GM23338 (cell line): Measurements from ENCODE around the gene COL25A1. TPM values are rescaled to one million over a fixed set of nuclear protein-coding genes. Genes with fewer than 3 reads are reported as not detected.

Experiments used
- ATAC-seq: fragments of 200-7000 bp; cut with Tn5 transposase; 3 replicates; pipeline ENCODE4 v1.9.1; 2020
- DNase-seq: peaks from one replicate; pipeline ENCODE4 v3.0.0-alpha.2; 2015; ENCODE audit warnings: low spot score
- H2AFZ ChIP-seq: fragments of 200-600 bp; sonication (generic); 2 replicates; pipeline ENCODE4 v1.8.0; 2016; ENCODE audit warnings: antibody characterized with exemption, mild to moderate bottlenecking, moderate library complexity
- H3F3A ChIP-seq: fragments of 200-600 bp; sonication (generic); replicated peaks from 2 replicates; pipeline ENCODE4 v1.8.0; 2017; ENCODE audit warnings: antibody characterized with exemption, mixed run types, low read depth
- H3K27ac ChIP-seq: fragments of 200-600 bp; sonication (generic); 2 replicates; pipeline ENCODE4 v1.6.1; 2016; ENCODE audit warnings: low read depth
- H3K27me3 ChIP-seq: fragments of 200-600 bp; sonication (generic); 2 replicates; pipeline ENCODE4 v1.8.0; 2016; ENCODE audit warnings: mild to moderate bottlenecking, mixed run types, moderate library complexity; ENCODE audit not compliant: insufficient read depth
- H3K36me3 ChIP-seq: fragments of 200-600 bp; sonication (generic); 2 replicates; pipeline ENCODE4 v1.8.0; 2016; ENCODE audit warnings: mild to moderate bottlenecking; ENCODE audit not compliant: insufficient read depth
- H3K4me1 ChIP-seq: fragments of 200-600 bp; sonication (generic); 2 replicates; pipeline ENCODE4 v1.8.0; 2016; ENCODE audit warnings: mild to moderate bottlenecking, moderate library complexity; ENCODE audit not compliant: insufficient read depth
- H3K4me2 ChIP-seq: fragments of 200-600 bp; sonication (generic); 2 replicates; pipeline ENCODE4 v1.7.1; 2017; ENCODE audit warnings: mixed run types
- H3K4me3 ChIP-seq: fragments of 200-600 bp; sonication (generic); 2 replicates; pipeline ENCODE4 v1.6.1; 2016; ENCODE audit warnings: mixed run types
- H3K79me2 ChIP-seq: fragments of 200-600 bp; sonication (generic); replicated peaks from 2 replicates; pipeline ENCODE4 v1.8.0; 2017; ENCODE audit warnings: mild to moderate bottlenecking; ENCODE audit not compliant: insufficient read depth
- H3K9me2 ChIP-seq: fragments of 200-600 bp; sonication (generic); 2 replicates; pipeline ENCODE4 v1.8.0; 2017; ENCODE audit not compliant: insufficient read depth
- H4K20me1 ChIP-seq: fragments of 200-600 bp; sonication (generic); replicated peaks from 2 replicates; pipeline ENCODE4 v1.8.0; 2017; ENCODE audit warnings: mild to moderate bottlenecking; ENCODE audit not compliant: insufficient read depth
- H3K27ac Mint-ChIP-seq: 2 replicates; pipeline ENCODE4 v1.8.0; 2020; ENCODE audit warnings: inconsistent platforms, mild to moderate bottlenecking, moderate library complexity, mixed read lengths
- H3K27me3 Mint-ChIP-seq: 3 replicates; pipeline ENCODE4 v1.8.0; 2022; ENCODE audit warnings: low read depth, mild to moderate bottlenecking, moderate library complexity, mixed read lengths, inconsistent platforms; ENCODE audit not compliant: insufficient read depth, poor library complexity
- H3K36me3 Mint-ChIP-seq: 3 replicates; pipeline ENCODE4 v1.8.0; 2021; ENCODE audit warnings: low read depth, mild to moderate bottlenecking, inconsistent platforms, moderate library complexity, mixed read lengths
- H3K4me1 Mint-ChIP-seq: 3 replicates; pipeline ENCODE4 v1.8.0; 2020; ENCODE audit warnings: mild to moderate bottlenecking, inconsistent platforms, mixed read lengths
- H3K4me3 Mint-ChIP-seq: 3 replicates; pipeline ENCODE4 v1.8.0; 2021; ENCODE audit warnings: moderate library complexity, mild to moderate bottlenecking, inconsistent platforms, mixed read lengths
- H3K9me3 Mint-ChIP-seq: 3 replicates; pipeline ENCODE4 v1.8.0; 2020; ENCODE audit warnings: moderate library complexity, mild to moderate bottlenecking, inconsistent platforms, mixed read lengths
- CREB1 ChIP-seq: fragments of 250-450 bp; sonication (Bioruptor Pico); IDR thresholded peaks from 2 replicates; pipeline ENCODE4 v1.5.0; 2020; ENCODE audit warnings: low read depth, mild to moderate bottlenecking, moderate library complexity
- EZH2 ChIP-seq: fragments of 200-600 bp; sonication (generic); IDR thresholded peaks from one replicate; pipeline ENCODE4 v1.8.0; 2017; ENCODE audit warnings: antibody characterized with exemption, mild to moderate bottlenecking, low read depth; ENCODE audit not compliant: unreplicated experiment
- JUNB ChIP-seq: IDR thresholded peaks from one replicate; pipeline ENCODE4 v1.6.1; 2016; ENCODE audit warnings: antibody characterized with exemption; ENCODE audit not compliant: unreplicated experiment
- NANOG ChIP-seq: IDR thresholded peaks from 2 replicates; pipeline ENCODE4 v1.6.1; 2016; ENCODE audit warnings: antibody characterized with exemption, borderline replicate concordance
- POLR2AphosphoS5 ChIP-seq: IDR thresholded peaks from 2 replicates; pipeline ENCODE4 v1.6.1; 2016; ENCODE audit warnings: antibody characterized with exemption, low read depth
- STAT1 ChIP-seq: IDR thresholded peaks from one replicate; pipeline ENCODE4 v1.6.1; 2016; ENCODE audit warnings: antibody characterized with exemption; ENCODE audit not compliant: unreplicated experiment
- ZNF331 ChIP-seq: fragments of 250-450 bp; sonication (Bioruptor Pico); IDR thresholded peaks from 2 replicates; pipeline ENCODE4 v1.5.0; 2020; ENCODE audit warnings: low read depth, mild to moderate bottlenecking, moderate library complexity
- polyA plus RNA-seq: library from polyadenylated mRNA; unstranded; fragments of >200 nt; fragmentation: Nextera tagmentation; extraction: Ambion mirVana; gene quantifications from 2 replicates; pipeline ENCODE4 v1.2.1, GENCODE V29; 2016
- total RNA-seq: library from RNA; depleted of rRNA; stranded (reverse); fragments of >200 nt; shearing (Covaris generic); gene quantifications from 2 replicates; pipeline ENCODE4 v1.2.3, GENCODE V29; 2014
- TF ChIP-seq, protein P1 (sequence below), 2 experiments: fragments of 200-600 bp in 1 of 2; sonication (generic) in 1 of 2; conservative IDR thresholded peaks; 2 replicates each; pipeline versions ENCODE4 v1.5.1 to v1.6.1; 2016 to 2017; ENCODE audit warnings: antibody characterized with exemption in 2 of 2, low read depth in 2 of 2, mild to moderate bottlenecking in 2 of 2, moderate library complexity in 1 of 2
- TF ChIP-seq, protein P2 (sequence below): fragments of 250-450 bp; sonication (Bioruptor Pico); IDR thresholded peaks from 2 replicates; pipeline ENCODE4 v1.5.0; 2020; ENCODE audit warnings: mild to moderate bottlenecking, moderate library complexity
- TF ChIP-seq, protein P3 (sequence below): IDR thresholded peaks from one replicate; pipeline ENCODE4 v1.6.1; 2018; ENCODE audit warnings: antibody characterized with exemption; ENCODE audit not compliant: unreplicated experiment

COL25A1 gene
- total and polyA plus RNA-seq, 2 experiments from 2014 or later: 3.9 to 5.6 TPM

GRCh38 chr4:108893468-108893867, 409.0 kb downstream of the COL25A1 start (continued):
- TF ChIP-seq, protein P1, sequence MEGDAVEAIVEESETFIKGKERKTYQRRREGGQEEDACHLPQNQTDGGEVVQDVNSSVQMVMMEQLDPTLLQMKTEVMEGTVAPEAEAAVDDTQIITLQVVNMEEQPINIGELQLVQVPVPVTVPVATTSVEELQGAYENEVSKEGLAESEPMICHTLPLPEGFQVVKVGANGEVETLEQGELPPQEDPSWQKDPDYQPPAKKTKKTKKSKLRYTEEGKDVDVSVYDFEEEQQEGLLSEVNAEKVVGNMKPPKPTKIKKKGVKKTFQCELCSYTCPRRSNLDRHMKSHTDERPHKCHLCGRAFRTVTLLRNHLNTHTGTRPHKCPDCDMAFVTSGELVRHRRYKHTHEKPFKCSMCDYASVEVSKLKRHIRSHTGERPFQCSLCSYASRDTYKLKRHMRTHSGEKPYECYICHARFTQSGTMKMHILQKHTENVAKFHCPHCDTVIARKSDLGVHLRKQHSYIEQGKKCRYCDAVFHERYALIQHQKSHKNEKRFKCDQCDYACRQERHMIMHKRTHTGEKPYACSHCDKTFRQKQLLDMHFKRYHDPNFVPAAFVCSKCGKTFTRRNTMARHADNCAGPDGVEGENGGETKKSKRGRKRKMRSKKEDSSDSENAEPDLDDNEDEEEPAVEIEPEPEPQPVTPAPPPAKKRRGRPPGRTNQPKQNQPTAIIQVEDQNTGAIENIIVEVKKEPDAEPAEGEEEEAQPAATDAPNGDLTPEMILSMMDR (conservative IDR thresholded peaks at IDR 0.05; ENCODE audit: low read depth in 2 of 2): no peak
- no peak for TF ChIP-seq STAT1

DNA sequence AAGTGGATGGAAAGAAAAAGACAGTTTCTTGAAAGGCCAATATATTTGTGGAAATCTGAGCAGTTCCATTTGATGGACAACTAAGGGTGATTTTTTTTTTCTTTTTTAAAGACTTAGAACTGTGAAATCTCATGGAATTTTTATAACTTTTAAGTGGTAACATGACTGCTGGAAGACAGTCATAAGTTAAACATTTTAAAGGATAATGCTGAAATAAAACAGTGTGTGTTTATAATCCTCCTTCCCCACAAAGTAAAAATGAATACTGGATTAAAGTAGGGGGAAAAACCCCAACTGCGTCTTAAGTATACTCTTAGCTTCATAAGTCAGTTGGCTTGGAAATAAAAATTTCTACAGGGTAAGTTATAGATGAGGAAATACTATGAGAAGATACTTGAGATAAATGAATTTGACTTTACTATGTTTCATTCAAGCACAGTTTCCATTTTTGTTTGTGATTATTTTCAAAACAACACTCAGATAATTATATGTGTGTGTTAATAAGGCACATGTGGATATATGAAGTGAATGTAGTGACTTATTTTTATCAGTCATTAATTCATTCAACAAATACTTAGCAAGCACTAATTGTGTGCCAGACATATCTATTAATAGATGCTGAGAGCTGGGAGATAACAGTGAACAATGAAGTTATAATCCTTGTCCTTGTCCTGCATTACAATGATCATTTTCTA, 410.4 kb downstream of the COL25A1 start:
- Histone ChIP-seq H3K27me3 (no peaks in the 10 kb centered on the region), H2AFZ (no peak overlapping the region), H3K9me2 (no peaks in the 10 kb centered on the region), H3K27ac (no peak overlapping the region), H3K4me2 (no peak overlapping the region), H3K4me1 (peaks cover 32% of the 10 kb centered on the region), H4K20me1 (no peaks in the 10 kb centered on the region), H3K79me2 (no peaks in the 10 kb centered on the region), H3K36me3 (no peaks in the 10 kb centered on the region), H3F3A (no peaks in the 10 kb centered on the region), H3K4me3 (no peak overlapping the region)
- DNase-seq: no peak
- no peak overlapping the region for H3K4me3 Mint-ChIP-seq
- peaks cover 4% of the 10 kb centered on the region for H3K27me3 Mint-ChIP-seq
- H3K36me3 Mint-ChIP-seq: no peaks in the 10 kb centered on the region
- H3K9me3 Mint-ChIP-seq: no peaks in the 10 kb centered on the region
- no peak overlapping the region for H3K27ac Mint-ChIP-seq
- no peak for ATAC-seq
- H3K4me1 Mint-ChIP-seq: peaks cover 28% of the 10 kb centered on the region
- TF ChIP-seq STAT1 (no peak), NANOG (no peak), EZH2 (no peak), ZNF331 (no peak), CREB1 (no peak), JUNB (no peak), POLR2AphosphoS5 (no peak)
- TF ChIP-seq, protein P1 (conservative IDR thresholded peaks at IDR 0.05; ENCODE audit: low read depth in 2 of 2): no peak
- TF ChIP-seq, protein P2, sequence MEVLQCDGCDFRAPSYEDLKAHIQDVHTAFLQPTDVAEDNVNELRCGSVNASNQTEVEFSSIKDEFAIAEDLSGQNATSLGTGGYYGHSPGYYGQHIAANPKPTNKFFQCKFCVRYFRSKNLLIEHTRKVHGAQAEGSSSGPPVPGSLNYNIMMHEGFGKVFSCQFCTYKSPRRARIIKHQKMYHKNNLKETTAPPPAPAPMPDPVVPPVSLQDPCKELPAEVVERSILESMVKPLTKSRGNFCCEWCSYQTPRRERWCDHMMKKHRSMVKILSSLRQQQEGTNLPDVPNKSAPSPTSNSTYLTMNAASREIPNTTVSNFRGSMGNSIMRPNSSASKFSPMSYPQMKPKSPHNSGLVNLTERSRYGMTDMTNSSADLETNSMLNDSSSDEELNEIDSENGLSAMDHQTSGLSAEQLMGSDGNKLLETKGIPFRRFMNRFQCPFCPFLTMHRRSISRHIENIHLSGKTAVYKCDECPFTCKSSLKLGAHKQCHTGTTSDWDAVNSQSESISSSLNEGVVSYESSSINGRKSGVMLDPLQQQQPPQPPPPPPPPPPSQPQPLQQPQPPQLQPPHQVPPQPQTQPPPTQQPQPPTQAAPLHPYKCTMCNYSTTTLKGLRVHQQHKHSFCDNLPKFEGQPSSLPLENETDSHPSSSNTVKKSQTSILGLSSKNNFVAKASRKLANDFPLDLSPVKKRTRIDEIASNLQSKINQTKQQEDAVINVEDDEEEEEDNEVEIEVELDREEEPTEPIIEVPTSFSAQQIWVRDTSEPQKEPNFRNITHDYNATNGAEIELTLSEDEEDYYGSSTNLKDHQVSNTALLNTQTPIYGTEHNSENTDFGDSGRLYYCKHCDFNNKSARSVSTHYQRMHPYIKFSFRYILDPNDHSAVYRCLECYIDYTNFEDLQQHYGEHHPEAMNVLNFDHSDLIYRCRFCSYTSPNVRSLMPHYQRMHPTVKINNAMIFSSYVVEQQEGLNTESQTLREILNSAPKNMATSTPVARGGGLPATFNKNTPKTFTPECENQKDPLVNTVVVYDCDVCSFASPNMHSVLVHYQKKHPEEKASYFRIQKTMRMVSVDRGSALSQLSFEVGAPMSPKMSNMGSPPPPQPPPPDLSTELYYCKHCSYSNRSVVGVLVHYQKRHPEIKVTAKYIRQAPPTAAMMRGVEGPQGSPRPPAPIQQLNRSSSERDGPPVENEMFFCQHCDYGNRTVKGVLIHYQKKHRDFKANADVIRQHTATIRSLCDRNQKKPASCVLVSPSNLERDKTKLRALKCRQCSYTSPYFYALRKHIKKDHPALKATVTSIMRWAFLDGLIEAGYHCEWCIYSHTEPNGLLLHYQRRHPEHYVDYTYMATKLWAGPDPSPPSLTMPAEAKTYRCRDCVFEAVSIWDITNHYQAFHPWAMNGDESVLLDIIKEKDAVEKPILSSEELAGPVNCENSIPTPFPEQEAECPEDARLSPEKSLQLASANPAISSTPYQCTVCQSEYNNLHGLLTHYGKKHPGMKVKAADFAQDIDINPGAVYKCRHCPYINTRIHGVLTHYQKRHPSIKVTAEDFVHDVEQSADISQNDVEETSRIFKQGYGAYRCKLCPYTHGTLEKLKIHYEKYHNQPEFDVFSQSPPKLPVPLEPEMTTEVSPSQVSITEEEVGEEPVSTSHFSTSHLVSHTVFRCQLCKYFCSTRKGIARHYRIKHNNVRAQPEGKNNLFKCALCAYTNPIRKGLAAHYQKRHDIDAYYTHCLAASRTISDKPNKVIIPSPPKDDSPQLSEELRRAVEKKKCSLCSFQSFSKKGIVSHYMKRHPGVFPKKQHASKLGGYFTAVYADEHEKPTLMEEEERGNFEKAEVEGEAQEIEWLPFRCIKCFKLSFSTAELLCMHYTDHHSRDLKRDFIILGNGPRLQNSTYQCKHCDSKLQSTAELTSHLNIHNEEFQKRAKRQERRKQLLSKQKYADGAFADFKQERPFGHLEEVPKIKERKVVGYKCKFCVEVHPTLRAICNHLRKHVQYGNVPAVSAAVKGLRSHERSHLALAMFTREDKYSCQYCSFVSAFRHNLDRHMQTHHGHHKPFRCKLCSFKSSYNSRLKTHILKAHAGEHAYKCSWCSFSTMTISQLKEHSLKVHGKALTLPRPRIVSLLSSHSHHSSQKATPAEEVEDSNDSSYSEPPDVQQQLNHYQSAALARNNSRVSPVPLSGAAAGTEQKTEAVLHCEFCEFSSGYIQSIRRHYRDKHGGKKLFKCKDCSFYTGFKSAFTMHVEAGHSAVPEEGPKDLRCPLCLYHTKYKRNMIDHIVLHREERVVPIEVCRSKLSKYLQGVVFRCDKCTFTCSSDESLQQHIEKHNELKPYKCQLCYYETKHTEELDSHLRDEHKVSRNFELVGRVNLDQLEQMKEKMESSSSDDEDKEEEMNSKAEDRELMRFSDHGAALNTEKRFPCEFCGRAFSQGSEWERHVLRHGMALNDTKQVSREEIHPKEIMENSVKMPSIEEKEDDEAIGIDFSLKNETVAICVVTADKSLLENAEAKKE: no peak
- TF ChIP-seq, protein P3, sequence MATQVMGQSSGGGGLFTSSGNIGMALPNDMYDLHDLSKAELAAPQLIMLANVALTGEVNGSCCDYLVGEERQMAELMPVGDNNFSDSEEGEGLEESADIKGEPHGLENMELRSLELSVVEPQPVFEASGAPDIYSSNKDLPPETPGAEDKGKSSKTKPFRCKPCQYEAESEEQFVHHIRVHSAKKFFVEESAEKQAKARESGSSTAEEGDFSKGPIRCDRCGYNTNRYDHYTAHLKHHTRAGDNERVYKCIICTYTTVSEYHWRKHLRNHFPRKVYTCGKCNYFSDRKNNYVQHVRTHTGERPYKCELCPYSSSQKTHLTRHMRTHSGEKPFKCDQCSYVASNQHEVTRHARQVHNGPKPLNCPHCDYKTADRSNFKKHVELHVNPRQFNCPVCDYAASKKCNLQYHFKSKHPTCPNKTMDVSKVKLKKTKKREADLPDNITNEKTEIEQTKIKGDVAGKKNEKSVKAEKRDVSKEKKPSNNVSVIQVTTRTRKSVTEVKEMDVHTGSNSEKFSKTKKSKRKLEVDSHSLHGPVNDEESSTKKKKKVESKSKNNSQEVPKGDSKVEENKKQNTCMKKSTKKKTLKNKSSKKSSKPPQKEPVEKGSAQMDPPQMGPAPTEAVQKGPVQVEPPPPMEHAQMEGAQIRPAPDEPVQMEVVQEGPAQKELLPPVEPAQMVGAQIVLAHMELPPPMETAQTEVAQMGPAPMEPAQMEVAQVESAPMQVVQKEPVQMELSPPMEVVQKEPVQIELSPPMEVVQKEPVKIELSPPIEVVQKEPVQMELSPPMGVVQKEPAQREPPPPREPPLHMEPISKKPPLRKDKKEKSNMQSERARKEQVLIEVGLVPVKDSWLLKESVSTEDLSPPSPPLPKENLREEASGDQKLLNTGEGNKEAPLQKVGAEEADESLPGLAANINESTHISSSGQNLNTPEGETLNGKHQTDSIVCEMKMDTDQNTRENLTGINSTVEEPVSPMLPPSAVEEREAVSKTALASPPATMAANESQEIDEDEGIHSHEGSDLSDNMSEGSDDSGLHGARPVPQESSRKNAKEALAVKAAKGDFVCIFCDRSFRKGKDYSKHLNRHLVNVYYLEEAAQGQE: no peak
